Hepatocyte (in vitro differentiated cells): Measurements from ENCODE around the gene CTBP2.

Experiments
- EZH2 ChIP-seq: fragments of 200-600 bp; sonication (generic); IDR thresholded peaks from 2 replicates; pipeline ENCODE4 v1.6.1; 2016; ENCODE audit warnings: antibody characterized with exemption, mild to moderate bottlenecking, borderline replicate concordance
- EZH2phosphoT487 ChIP-seq: fragments of 200-600 bp; sonication (generic); IDR thresholded peaks from one replicate; pipeline ENCODE4 v1.6.1; 2018; ENCODE audit warnings: antibody characterized with exemption, mild to moderate bottlenecking, low read depth, moderate library complexity; ENCODE audit not compliant: unreplicated experiment, severe bottlenecking
- TF ChIP-seq, protein P1 (sequence below): fragments of 200-600 bp; sonication (generic); IDR thresholded peaks from 2 replicates; pipeline ENCODE4 v1.5.1; 2016; ENCODE audit warnings: antibody characterized with exemption, mild to moderate bottlenecking; ENCODE audit not compliant: poor library complexity

DNA sequence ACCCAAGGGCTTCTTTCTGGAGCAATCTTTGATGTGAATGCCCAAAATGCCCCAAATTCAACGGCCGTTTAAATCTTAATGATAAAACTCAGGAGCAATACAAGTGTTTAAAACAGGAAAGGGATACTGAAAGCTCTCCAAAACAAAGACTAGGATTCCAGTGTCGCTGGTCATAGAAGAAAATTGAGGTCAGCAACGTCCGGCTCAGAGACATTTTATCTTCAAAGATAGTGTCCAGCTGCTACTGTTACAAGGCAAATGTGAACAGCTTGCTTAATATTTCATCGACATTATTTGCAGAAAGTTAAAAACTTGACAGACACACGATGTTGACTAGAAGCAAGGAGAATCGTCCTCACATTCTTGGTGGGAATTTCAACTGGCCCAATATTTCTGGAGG is 15.4 kb upstream of the CTBP2 start:
- no peak for TF ChIP-seq EZH2
- no peak for TF ChIP-seq EZH2phosphoT487
- TF ChIP-seq, protein P1, sequence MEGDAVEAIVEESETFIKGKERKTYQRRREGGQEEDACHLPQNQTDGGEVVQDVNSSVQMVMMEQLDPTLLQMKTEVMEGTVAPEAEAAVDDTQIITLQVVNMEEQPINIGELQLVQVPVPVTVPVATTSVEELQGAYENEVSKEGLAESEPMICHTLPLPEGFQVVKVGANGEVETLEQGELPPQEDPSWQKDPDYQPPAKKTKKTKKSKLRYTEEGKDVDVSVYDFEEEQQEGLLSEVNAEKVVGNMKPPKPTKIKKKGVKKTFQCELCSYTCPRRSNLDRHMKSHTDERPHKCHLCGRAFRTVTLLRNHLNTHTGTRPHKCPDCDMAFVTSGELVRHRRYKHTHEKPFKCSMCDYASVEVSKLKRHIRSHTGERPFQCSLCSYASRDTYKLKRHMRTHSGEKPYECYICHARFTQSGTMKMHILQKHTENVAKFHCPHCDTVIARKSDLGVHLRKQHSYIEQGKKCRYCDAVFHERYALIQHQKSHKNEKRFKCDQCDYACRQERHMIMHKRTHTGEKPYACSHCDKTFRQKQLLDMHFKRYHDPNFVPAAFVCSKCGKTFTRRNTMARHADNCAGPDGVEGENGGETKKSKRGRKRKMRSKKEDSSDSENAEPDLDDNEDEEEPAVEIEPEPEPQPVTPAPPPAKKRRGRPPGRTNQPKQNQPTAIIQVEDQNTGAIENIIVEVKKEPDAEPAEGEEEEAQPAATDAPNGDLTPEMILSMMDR, result no peak
